PC-3 (cell line): ENCODE measurements around the gene INAFM2. TPM values are rescaled to one million over a fixed set of nuclear protein-coding genes. Genes with fewer than 3 reads are reported as not detected.

Experiments
- ATAC-seq: fragments of 200-7000 bp; cut with Tn5 transposase; 2 replicates; pipeline ENCODE4 v1.9.1; 2020; ENCODE audit warnings: mild to moderate bottlenecking, moderate library complexity
- BruUV-seq: library from RNA; stranded (reverse); fragments of 400-500 nt; replicated peaks from 2 replicates; lab custom pipeline; 2021; lab: Mats Ljungman, UMichigan
- CTCF ChIA-PET: fragments of 300-600 bp; sonication (Branson Sonifier 250); formaldehyde crosslinking; loops from one replicate; lab custom pipeline; 2022; ENCODE audit warnings: antibody characterized with exemption; lab: Charles Lee
- POLR2A ChIA-PET: fragments of 300-600 bp; sonication (Branson Sonifier 250); formaldehyde crosslinking; loops from one replicate; lab custom pipeline; 2022; ENCODE audit warnings: antibody characterized with exemption; ENCODE audit not compliant: unreplicated experiment; lab: Charles Lee
- DNase-seq: peaks from one replicate; pipeline ENCODE4 v3.0.0-alpha.2; 2015
- H2AFZ ChIP-seq: fragments of 300-600 bp; sonication (generic); 2 replicates; pipeline ENCODE4 v1.6.0; 2016; ENCODE audit warnings: antibody characterized with exemption, low read length
- H3F3A ChIP-seq: fragments of 300-600 bp; sonication (generic); one replicate; pipeline ENCODE4 v1.6.0; 2017; ENCODE audit warnings: antibody characterized with exemption, low read length, control low read depth, mild to moderate bottlenecking; ENCODE audit not compliant: unreplicated experiment
- H3K27ac ChIP-seq: fragments of 300-600 bp; sonication (generic); 2 replicates; pipeline ENCODE4 v1.5.1; 2016; ENCODE audit warnings: mild to moderate bottlenecking, low read length
- H3K27me3 ChIP-seq: fragments of 300-600 bp; sonication (generic); 2 replicates; pipeline ENCODE4 v1.6.1; 2016; ENCODE audit warnings: low read length, mixed read lengths
- H3K36me3 ChIP-seq: fragments of 300-600 bp; sonication (generic); 2 replicates; pipeline ENCODE4 v1.6.1; 2016; ENCODE audit warnings: low read depth, mixed run types, low read length, mixed read lengths
- H3K4me1 ChIP-seq: fragments of 300-600 bp; sonication (generic); 2 replicates; pipeline ENCODE4 v1.5.1; 2016; ENCODE audit warnings: low read length; ENCODE audit not compliant: insufficient read depth
- H3K4me2 ChIP-seq: fragments of 300-600 bp; sonication (generic); 2 replicates; pipeline ENCODE4 v1.6.0; 2016; ENCODE audit warnings: low read length
- H3K4me3 ChIP-seq: fragments of 300-600 bp; sonication (generic); 2 replicates; pipeline ENCODE4 v1.5.1; 2016; ENCODE audit warnings: mild to moderate bottlenecking, low read length, mixed read lengths
- H3K79me2 ChIP-seq: fragments of 300-600 bp; sonication (generic); 2 replicates; pipeline ENCODE4 v1.6.1; 2017; ENCODE audit warnings: low read length, mixed read lengths
- H3K9ac ChIP-seq: fragments of 300-600 bp; sonication (generic); 2 replicates; pipeline ENCODE4 v1.6.0; 2016; ENCODE audit warnings: mild to moderate bottlenecking, low read length
- H3K9me2 ChIP-seq: fragments of 300-600 bp; sonication (generic); replicated peaks from 2 replicates; pipeline ENCODE4 v1.6.1; 2016; ENCODE audit warnings: mixed run types, low read length, mixed read lengths
- H3K9me3 ChIP-seq: fragments of 300-600 bp; sonication (generic); 2 replicates; pipeline ENCODE4 v1.6.1; 2016; ENCODE audit warnings: low read length, mixed read lengths
- H4K20me1 ChIP-seq: fragments of 300-600 bp; sonication (generic); 2 replicates; pipeline ENCODE4 v1.6.1; 2016; ENCODE audit warnings: low read length, mixed read lengths
- CTCF ChIP-seq: fragments of 300-600 bp; sonication (generic); conservative IDR thresholded peaks from 2 replicates; pipeline ENCODE4 v1.5.1; 2017; ENCODE audit warnings: antibody characterized with exemption, low read depth, mild to moderate bottlenecking, low read length
- EZH2 ChIP-seq: fragments of 300-600 bp; sonication (generic); IDR thresholded peaks from one replicate; pipeline ENCODE4 v1.6.1; 2017; ENCODE audit warnings: antibody characterized with exemption, mild to moderate bottlenecking, low read length; ENCODE audit not compliant: unreplicated experiment
- EZH2phosphoT487 ChIP-seq: fragments of 300-600 bp; sonication (generic); IDR thresholded peaks from 2 replicates; pipeline ENCODE4 v1.6.1; 2018; ENCODE audit warnings: mild to moderate bottlenecking, antibody characterized with exemption, low read length, borderline replicate concordance
- intact Hi-C: fragments of 100-400 bp; cut with micrococcal nuclease; formaldehyde crosslinking; loops from 2 replicates; pipeline ENCODE4 v1.9.0; 2023
- total RNA-seq: library from RNA; depleted of rRNA; stranded (reverse); fragments of >200 nt; gene quantifications from 2 replicates; pipeline ENCODE4 v1.2.3, GENCODE V29; 2014

The INAFM2 gene
- total RNA-seq, 1 experiment from 2014 or later: 22.1 TPM

- intact Hi-C loops: no loop called here
- BruUV-seq: no TSS peak
- no peaks in the 10 kb centered on the region for H3K4me1 ChIP-seq
- peak within 1 kb of the TSS; percentile 83 for H3K4me3 ChIP-seq
- no peaks in the 10 kb centered on the region for H3K27me3 ChIP-seq
- H3K9ac ChIP-seq: no peak within 1 kb of the TSS
- H3F3A ChIP-seq: no peaks in the 10 kb centered on the region
- no peak for TF ChIP-seq EZH2
- TF ChIP-seq CTCF: no peak
- TF ChIP-seq EZH2phosphoT487: no peak
- H3K79me2 ChIP-seq: no peaks in the 10 kb centered on the region
- H2AFZ ChIP-seq: peak within 1 kb of the TSS; percentile 96
- CTCF ChIA-PET: no interaction called here
- peak; percentile 20 for DNase-seq
- H4K20me1 ChIP-seq: no peaks in the 10 kb centered on the region
- no peaks in the 10 kb centered on the region for H3K9me2 ChIP-seq
- H3K27ac ChIP-seq: no peak within 1 kb of the TSS
- H3K9me3 ChIP-seq: no peaks in the 10 kb centered on the region
- ATAC-seq: peak; percentile 21
- H3K4me2 ChIP-seq: peak within 1 kb of the TSS; percentile 98
- POLR2A ChIA-PET: no interaction called here
- H3K36me3 ChIP-seq: no peaks in the 10 kb centered on the region
Measured at GRCh38 chr15:40282869-40283614, 40.5 kb upstream of the INAFM2 start, which contains the start of gene ANKRD63. ANKRD63 (minus strand) TSS chr15:40283064; CDS start chr15:40282586, 478 bp downstream.

GRCh38 chr15:40283615-40284300, 39.7 kb upstream of the INAFM2 start:
- TF ChIP-seq CTCF: no peak
- no peak for TF ChIP-seq EZH2phosphoT487
- no peak for TF ChIP-seq EZH2
- no peaks in the 10 kb centered on the region for H3K27me3 ChIP-seq
- H3K4me3 ChIP-seq: no peak overlapping the region
- no peak for DNase-seq
- H2AFZ ChIP-seq: no peak overlapping the region
- ATAC-seq: no peak
- BruUV-seq: no TSS peak
- ChIA-PET CTCF (no interaction called here), POLR2A (interaction anchor here (0.6 kb wide), 1 partner anchor 130 kb away, joined by 3 read pairs; no protein-coding TSS in a partner anchor)
- H3K36me3 ChIP-seq: no peaks in the 10 kb centered on the region
- no peaks in the 10 kb centered on the region for H3F3A ChIP-seq
- no peaks in the 10 kb centered on the region for H3K9me3 ChIP-seq
- no peak overlapping the region for H3K4me2 ChIP-seq
- H4K20me1 ChIP-seq: no peaks in the 10 kb centered on the region
- intact Hi-C loops: no loop called here
- no peak overlapping the region for H3K9ac ChIP-seq
- no peaks in the 10 kb centered on the region for H3K79me2 ChIP-seq
- no peak overlapping the region for H3K27ac ChIP-seq
- H3K4me1 ChIP-seq: no peaks in the 10 kb centered on the region
- H3K9me2 ChIP-seq: no peaks in the 10 kb centered on the region
